WTC11 (cell line): ENCODE data around the gene CD82. TPM values are rescaled to one million over a fixed set of nuclear protein-coding genes. Genes with fewer than 3 reads are reported as not detected.

Experiments
- ATAC-seq: fragments of 200-7000 bp; cut with Tn5 transposase; 2 replicates; pipeline ENCODE4 v1.10.0; 2021; ENCODE audit warnings: mild to moderate bottlenecking, moderate library complexity
- CTCF ChIA-PET: fragments of 300-600 bp; sonication (Branson Sonifier 250); formaldehyde crosslinking; loops from one replicate; lab custom pipeline; 2021; ENCODE audit warnings: antibody characterized with exemption; lab: Charles Lee
- POLR2A ChIA-PET: fragments of 350-600 bp; sonication (Branson Sonifier 250); formaldehyde crosslinking; loops from one replicate; lab custom pipeline; 2021; ENCODE audit warnings: antibody characterized with exemption; lab: Charles Lee
- DNase-seq: peaks from one replicate; pipeline ENCODE4 v3.0.0; 2021; ENCODE audit warnings: low spot score
- H3K27ac Mint-ChIP-seq: 2 replicates; pipeline ENCODE4 v1.8.0; 2021; ENCODE audit warnings: mixed read lengths
- H3K27me3 Mint-ChIP-seq: 2 replicates; pipeline ENCODE4 v1.8.0; 2021; ENCODE audit warnings: low read depth, mild to moderate bottlenecking, moderate library complexity, mixed read lengths
- H3K36me3 Mint-ChIP-seq: 2 replicates; pipeline ENCODE4 v1.8.0; 2021; ENCODE audit warnings: mixed read lengths
- H3K4me1 Mint-ChIP-seq: 2 replicates; pipeline ENCODE4 v1.8.0; 2022; ENCODE audit warnings: mixed read lengths
- H3K4me3 Mint-ChIP-seq: 2 replicates; pipeline ENCODE4 v1.8.0; 2021; ENCODE audit warnings: mild to moderate bottlenecking, moderate library complexity, mixed read lengths
- H3K9me3 Mint-ChIP-seq: 2 replicates; pipeline ENCODE4 v1.8.0; 2021; ENCODE audit warnings: mixed read lengths
- ETV6 ChIP-seq: sonication (generic); formaldehyde crosslinking; IDR thresholded peaks from 2 replicates; pipeline ENCODE4 v1.8.1; 2022; ENCODE audit warnings: mild to moderate bottlenecking, missing genetic modification reagents
- GTF2I ChIP-seq: fragments of 250-450 bp; sonication (Bioruptor Pico); conservative IDR thresholded peaks from 2 replicates; pipeline ENCODE4 v1.4.0; 2021; ENCODE audit warnings: mild to moderate bottlenecking
- SP1 ChIP-seq: sonication (generic); formaldehyde crosslinking; conservative IDR thresholded peaks from 2 replicates; pipeline ENCODE4 v1.8.1; 2022; ENCODE audit warnings: missing genetic modification reagents
- ZNF423 ChIP-seq: fragments of 250-450 bp; sonication (Bioruptor Pico); IDR thresholded peaks from 2 replicates; pipeline ENCODE4 v2.1.2; 2022; ENCODE audit warnings: mild to moderate bottlenecking, moderate library complexity
- ZNF671 ChIP-seq: fragments of 250-450 bp; sonication (Bioruptor Pico); IDR thresholded peaks from 2 replicates; pipeline ENCODE4 v1.8.0; 2021; ENCODE audit warnings: mild to moderate bottlenecking
- total RNA-seq: library from RNA; stranded (reverse); gene quantifications from 3 replicates; pipeline ENCODE4 v1.2.3, GENCODE V29; 2021
- TF ChIP-seq, protein P1 (sequence below): sonication (generic); formaldehyde crosslinking; IDR thresholded peaks from 2 replicates; pipeline ENCODE4 v1.8.0; 2022; ENCODE audit warnings: missing genetic modification reagents
- TF ChIP-seq, protein P2 (sequence below): fragments of 250-450 bp; sonication (Bioruptor Pico); IDR thresholded peaks from 2 replicates; pipeline ENCODE4 v1.9.0; 2021; ENCODE audit warnings: mild to moderate bottlenecking, borderline replicate concordance
- TF ChIP-seq, protein P3 (sequence below): fragments of 250-450 bp; sonication (Bioruptor Pico); IDR thresholded peaks from 2 replicates; pipeline ENCODE4 v1.9.0; 2021; ENCODE audit warnings: mild to moderate bottlenecking
- TF ChIP-seq, protein P4 (sequence below): sonication (generic); formaldehyde crosslinking; IDR thresholded peaks from 2 replicates; pipeline ENCODE4 v1.8.1; 2023; ENCODE audit warnings: mild to moderate bottlenecking, missing genetic modification reagents
- TF ChIP-seq, protein P5 (sequence below): sonication (generic); formaldehyde crosslinking; IDR thresholded peaks from 2 replicates; pipeline ENCODE4 v1.8.1; 2022; ENCODE audit warnings: mild to moderate bottlenecking, missing genetic modification reagents, moderate library complexity, borderline replicate concordance

CD82 gene
- total RNA-seq, 1 experiment from 2014 or later: 15.5 TPM

DNA sequence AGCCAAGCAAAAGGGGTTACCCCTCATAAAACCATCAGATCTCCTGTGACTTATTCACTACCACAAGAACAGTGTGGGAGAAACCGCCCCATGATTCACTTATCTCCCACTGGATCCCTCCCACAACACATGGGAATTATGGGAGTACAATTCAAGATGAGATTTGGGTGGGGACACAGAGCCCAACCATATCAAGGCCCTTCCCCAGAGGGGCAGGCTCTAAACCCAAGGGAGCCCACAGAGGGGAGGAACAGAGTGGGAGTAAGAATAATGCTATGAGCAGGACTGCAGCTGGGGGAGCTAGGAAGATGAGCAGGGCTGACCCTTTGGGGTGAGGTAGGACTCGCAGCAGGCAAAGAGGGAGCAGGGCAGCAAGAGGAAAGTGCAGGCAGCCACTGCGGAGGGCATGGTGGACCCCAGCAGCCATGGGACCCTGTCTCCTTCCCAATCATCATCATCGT, 59.3 kb downstream of the CD82 start (continued):
- TF ChIP-seq, protein P1, sequence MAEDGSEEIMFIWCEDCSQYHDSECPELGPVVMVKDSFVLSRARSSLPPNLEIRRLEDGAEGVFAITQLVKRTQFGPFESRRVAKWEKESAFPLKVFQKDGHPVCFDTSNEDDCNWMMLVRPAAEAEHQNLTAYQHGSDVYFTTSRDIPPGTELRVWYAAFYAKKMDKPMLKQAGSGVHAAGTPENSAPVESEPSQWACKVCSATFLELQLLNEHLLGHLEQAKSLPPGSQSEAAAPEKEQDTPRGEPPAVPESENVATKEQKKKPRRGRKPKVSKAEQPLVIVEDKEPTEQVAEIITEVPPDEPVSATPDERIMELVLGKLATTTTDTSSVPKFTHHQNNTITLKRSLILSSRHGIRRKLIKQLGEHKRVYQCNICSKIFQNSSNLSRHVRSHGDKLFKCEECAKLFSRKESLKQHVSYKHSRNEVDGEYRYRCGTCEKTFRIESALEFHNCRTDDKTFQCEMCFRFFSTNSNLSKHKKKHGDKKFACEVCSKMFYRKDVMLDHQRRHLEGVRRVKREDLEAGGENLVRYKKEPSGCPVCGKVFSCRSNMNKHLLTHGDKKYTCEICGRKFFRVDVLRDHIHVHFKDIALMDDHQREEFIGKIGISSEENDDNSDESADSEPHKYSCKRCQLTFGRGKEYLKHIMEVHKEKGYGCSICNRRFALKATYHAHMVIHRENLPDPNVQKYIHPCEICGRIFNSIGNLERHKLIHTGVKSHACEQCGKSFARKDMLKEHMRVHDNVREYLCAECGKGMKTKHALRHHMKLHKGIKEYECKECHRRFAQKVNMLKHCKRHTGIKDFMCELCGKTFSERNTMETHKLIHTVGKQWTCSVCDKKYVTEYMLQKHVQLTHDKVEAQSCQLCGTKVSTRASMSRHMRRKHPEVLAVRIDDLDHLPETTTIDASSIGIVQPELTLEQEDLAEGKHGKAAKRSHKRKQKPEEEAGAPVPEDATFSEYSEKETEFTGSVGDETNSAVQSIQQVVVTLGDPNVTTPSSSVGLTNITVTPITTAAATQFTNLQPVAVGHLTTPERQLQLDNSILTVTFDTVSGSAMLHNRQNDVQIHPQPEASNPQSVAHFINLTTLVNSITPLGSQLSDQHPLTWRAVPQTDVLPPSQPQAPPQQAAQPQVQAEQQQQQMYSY (CRISPR knock-in tag): no peak
- TF ChIP-seq ZNF423 (CRISPR knock-in tag) (no peak), SP1 (CRISPR knock-in tag) (no peak), GTF2I (CRISPR knock-in tag) (no peak), ETV6 (CRISPR knock-in tag) (no peak)
- TF ChIP-seq, protein P2, sequence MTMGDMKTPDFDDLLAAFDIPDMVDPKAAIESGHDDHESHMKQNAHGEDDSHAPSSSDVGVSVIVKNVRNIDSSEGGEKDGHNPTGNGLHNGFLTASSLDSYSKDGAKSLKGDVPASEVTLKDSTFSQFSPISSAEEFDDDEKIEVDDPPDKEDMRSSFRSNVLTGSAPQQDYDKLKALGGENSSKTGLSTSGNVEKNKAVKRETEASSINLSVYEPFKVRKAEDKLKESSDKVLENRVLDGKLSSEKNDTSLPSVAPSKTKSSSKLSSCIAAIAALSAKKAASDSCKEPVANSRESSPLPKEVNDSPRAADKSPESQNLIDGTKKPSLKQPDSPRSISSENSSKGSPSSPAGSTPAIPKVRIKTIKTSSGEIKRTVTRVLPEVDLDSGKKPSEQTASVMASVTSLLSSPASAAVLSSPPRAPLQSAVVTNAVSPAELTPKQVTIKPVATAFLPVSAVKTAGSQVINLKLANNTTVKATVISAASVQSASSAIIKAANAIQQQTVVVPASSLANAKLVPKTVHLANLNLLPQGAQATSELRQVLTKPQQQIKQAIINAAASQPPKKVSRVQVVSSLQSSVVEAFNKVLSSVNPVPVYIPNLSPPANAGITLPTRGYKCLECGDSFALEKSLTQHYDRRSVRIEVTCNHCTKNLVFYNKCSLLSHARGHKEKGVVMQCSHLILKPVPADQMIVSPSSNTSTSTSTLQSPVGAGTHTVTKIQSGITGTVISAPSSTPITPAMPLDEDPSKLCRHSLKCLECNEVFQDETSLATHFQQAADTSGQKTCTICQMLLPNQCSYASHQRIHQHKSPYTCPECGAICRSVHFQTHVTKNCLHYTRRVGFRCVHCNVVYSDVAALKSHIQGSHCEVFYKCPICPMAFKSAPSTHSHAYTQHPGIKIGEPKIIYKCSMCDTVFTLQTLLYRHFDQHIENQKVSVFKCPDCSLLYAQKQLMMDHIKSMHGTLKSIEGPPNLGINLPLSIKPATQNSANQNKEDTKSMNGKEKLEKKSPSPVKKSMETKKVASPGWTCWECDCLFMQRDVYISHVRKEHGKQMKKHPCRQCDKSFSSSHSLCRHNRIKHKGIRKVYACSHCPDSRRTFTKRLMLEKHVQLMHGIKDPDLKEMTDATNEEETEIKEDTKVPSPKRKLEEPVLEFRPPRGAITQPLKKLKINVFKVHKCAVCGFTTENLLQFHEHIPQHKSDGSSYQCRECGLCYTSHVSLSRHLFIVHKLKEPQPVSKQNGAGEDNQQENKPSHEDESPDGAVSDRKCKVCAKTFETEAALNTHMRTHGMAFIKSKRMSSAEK (CRISPR knock-in tag): no peak
- TF ChIP-seq, protein P3, sequence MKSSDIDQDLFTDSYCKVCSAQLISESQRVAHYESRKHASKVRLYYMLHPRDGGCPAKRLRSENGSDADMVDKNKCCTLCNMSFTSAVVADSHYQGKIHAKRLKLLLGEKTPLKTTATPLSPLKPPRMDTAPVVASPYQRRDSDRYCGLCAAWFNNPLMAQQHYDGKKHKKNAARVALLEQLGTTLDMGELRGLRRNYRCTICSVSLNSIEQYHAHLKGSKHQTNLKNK (CRISPR knock-in tag): no peak
- TF ChIP-seq, protein P4, sequence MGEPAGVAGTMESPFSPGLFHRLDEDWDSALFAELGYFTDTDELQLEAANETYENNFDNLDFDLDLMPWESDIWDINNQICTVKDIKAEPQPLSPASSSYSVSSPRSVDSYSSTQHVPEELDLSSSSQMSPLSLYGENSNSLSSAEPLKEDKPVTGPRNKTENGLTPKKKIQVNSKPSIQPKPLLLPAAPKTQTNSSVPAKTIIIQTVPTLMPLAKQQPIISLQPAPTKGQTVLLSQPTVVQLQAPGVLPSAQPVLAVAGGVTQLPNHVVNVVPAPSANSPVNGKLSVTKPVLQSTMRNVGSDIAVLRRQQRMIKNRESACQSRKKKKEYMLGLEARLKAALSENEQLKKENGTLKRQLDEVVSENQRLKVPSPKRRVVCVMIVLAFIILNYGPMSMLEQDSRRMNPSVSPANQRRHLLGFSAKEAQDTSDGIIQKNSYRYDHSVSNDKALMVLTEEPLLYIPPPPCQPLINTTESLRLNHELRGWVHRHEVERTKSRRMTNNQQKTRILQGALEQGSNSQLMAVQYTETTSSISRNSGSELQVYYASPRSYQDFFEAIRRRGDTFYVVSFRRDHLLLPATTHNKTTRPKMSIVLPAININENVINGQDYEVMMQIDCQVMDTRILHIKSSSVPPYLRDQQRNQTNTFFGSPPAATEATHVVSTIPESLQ (CRISPR knock-in tag): no peak

DNA sequence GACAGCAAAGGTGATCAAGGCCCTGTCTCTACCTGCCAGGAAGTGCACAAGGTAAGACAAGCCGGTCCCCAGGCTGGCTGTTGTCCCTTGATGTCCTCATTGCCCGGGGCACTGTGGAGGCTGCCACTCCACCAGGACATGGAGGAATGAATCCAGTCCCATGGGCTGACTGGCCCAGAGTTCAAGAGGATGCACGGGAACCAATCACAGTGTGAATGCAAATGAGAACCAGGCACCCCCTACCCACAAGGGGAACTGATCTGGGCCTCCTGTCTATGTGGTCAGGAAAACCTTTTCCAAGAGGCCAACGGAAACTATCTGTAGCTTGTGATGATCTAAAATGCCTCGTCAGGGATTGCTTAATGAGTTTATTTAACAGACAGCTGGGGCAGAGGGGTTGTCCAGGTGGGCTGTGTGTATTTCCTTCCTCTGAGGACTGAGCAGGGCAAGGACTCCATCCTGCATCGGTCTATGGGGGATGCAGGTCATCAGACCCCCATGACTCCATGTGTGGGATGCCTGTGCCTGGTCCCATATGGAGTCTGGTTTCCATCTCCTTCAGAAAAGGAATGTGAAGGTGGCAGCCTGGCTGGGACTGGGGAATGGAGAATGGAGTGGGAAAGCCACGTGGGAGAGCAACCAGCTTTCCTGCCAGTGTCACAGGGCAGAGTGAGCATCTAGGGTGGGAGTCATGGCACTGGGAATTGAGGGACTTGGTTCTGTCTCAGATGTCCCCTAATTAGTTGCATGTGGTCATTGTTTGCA, 60.5 kb downstream of the CD82 start:
- no peak for DNase-seq
- CTCF ChIA-PET: interaction anchor here (1.0 to 2.4 kb wide), 2 partner anchors 9 to 285 kb away, joined by 3 to 10 read pairs; no protein-coding TSS in a partner anchor

More for the DNA sequence above, 60.5 kb downstream of the CD82 start:
- no peaks in the 10 kb centered on the region for H3K36me3 Mint-ChIP-seq
- POLR2A ChIA-PET: no interaction called here
- no peak for TF ChIP-seq ZNF671 (CRISPR knock-in tag)
- TF ChIP-seq, protein P3 (CRISPR knock-in tag): no peak
- TF ChIP-seq, protein P5, sequence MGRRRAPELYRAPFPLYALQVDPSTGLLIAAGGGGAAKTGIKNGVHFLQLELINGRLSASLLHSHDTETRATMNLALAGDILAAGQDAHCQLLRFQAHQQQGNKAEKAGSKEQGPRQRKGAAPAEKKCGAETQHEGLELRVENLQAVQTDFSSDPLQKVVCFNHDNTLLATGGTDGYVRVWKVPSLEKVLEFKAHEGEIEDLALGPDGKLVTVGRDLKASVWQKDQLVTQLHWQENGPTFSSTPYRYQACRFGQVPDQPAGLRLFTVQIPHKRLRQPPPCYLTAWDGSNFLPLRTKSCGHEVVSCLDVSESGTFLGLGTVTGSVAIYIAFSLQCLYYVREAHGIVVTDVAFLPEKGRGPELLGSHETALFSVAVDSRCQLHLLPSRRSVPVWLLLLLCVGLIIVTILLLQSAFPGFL (CRISPR knock-in tag): no peak
- TF ChIP-seq, all 79 proteins: peak for 0
- Mint-ChIP-seq H3K27ac (no peak overlapping the region), H3K4me1 (peaks cover 17% of the 10 kb centered on the region; the same call in 1 of the 2 replicates), H3K27me3 (peaks cover 14% of the 10 kb centered on the region), H3K9me3 (peaks cover 9% of the 10 kb centered on the region), H3K4me3 (no peak overlapping the region)
- ATAC-seq: no peak
